ENCODE results near the gene IFITM1. TPM values are rescaled to one million over a fixed set of nuclear protein-coding genes. Genes with fewer than 3 reads are reported as not detected.

IFITM1 gene
- total RNA-seq, 1 experiment from 2014 or later, result 3.2 TPM

- no peak overlapping the region for H3K27ac Mint-ChIP-seq (ENCODE audit: unreplicated experiment)
- H3K4me3 Mint-ChIP-seq (ENCODE audit: unreplicated experiment), result no peak overlapping the region
- no peaks in the 10 kb centered on the region for H3K9me3 Mint-ChIP-seq (ENCODE audit: unreplicated experiment)
- CTCF ChIA-PET, result no interaction called here
- no peak for TF ChIP-seq CTCF (IDR thresholded peaks at IDR 0.05; ENCODE audit: insufficient read depth in 1 of 2, low read depth in 1 of 2, low read length in 1 of 2, severe bottlenecking in 1 of 2, unreplicated experiment in 1 of 2)
- DNase-seq, result no peak
- peaks cover 14% of the 10 kb centered on the region for H3K36me3 Mint-ChIP-seq (ENCODE audit: insufficient read depth, unreplicated experiment)
- Histone ChIP-seq H3K9me3 (peaks cover 10% of the 10 kb centered on the region; the same call in 1 of the 2 replicates), H3K4me3 (ENCODE audit: low read depth, low read length) (no peak overlapping the region), H3K27me3 (replicated peaks; ENCODE audit: control insufficient read depth, insufficient read depth, low read length) (no peaks in the 10 kb centered on the region), H3K4me1 (peaks cover 22% of the 10 kb centered on the region), H3K36me3 (ENCODE audit: control insufficient read depth, insufficient read depth, low read length) (no peaks in the 10 kb centered on the region)
- H3K27me3 Mint-ChIP-seq (ENCODE audit: insufficient read depth, unreplicated experiment), result no peaks in the 10 kb centered on the region
- intact Hi-C loops (cut with micrococcal nuclease; ENCODE audit: unreplicated experiment), result no loop called here
- peaks cover 24% of the 10 kb centered on the region for H3K4me1 Mint-ChIP-seq (ENCODE audit: low read depth, unreplicated experiment)
- BruUV-seq (replicated peaks), result no TSS peak
- POLR2A ChIA-PET, result interaction anchor here (1.0 kb wide), 1 partner anchor 26 kb away, joined by 3 read pairs; no protein-coding TSS in a partner anchor
Measured at GRCh38 chr11:330307-330693, 16.5 kb downstream of the IFITM1 start.

DNA sequence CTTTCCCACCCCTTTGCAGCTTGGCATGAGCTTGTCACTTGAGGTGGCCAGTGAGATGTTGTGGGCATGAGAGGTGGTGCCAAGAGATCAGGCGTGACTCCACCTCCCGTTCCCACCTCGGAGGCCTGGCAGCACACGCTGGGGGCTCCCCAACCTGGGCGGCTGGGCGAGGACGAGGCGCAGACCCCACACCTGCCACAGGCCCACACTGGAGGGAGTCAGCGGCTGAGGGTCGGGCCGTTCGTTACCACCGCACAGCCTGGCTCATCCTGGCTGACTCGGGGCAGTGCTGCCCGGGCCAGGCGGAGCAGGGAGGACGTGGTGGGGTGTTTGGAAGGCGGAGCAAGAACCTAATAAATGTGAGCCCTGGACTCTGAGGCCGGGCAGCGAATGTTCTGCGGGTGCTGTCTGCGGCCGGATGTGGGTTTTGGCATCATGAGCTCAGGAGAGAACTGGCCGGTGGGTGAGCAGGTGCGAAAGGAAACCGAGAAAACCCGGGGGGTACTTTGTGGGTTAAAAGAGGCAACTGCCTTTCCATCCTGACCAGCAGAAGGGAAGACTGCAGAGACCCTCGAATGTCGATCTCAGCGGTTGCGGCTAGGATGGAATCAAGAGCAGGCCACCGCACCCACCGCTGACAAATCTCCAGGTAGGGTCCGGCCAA is 17.0 kb downstream of the IFITM1 start:
- TF ChIP-seq CTCF (IDR thresholded peaks at IDR 0.05; ENCODE audit: insufficient read depth in 1 of 2, low read depth in 1 of 2, low read length in 1 of 2, severe bottlenecking in 1 of 2, unreplicated experiment in 1 of 2), result no peak
- peaks cover 24% of the 10 kb centered on the region for H3K4me1 Mint-ChIP-seq (ENCODE audit: low read depth, unreplicated experiment)

GRCh38 chr11:331358-332060 is 17.7 kb downstream of the IFITM1 start:
- peaks cover 29% of the 10 kb centered on the region for H3K4me1 Mint-ChIP-seq (ENCODE audit: low read depth, unreplicated experiment)
- H3K36me3 Mint-ChIP-seq (ENCODE audit: insufficient read depth, unreplicated experiment), result peaks cover 14% of the 10 kb centered on the region
- no peak overlapping the region for H3K27ac Mint-ChIP-seq (ENCODE audit: unreplicated experiment)
- intact Hi-C loops (cut with micrococcal nuclease; ENCODE audit: unreplicated experiment), result no loop called here
- DNase-seq, result no peak
- H3K4me3 Mint-ChIP-seq (ENCODE audit: unreplicated experiment), result no peak overlapping the region
- no peaks in the 10 kb centered on the region for H3K27me3 Mint-ChIP-seq (ENCODE audit: insufficient read depth, unreplicated experiment)
- no peaks in the 10 kb centered on the region for H3K9me3 Mint-ChIP-seq (ENCODE audit: unreplicated experiment)
- Histone ChIP-seq H3K36me3 (ENCODE audit: control insufficient read depth, insufficient read depth, low read length) (no peaks in the 10 kb centered on the region), H3K4me3 (ENCODE audit: low read depth, low read length) (no peak overlapping the region), H3K4me1 (peaks cover 34% of the 10 kb centered on the region), H3K9me3 (peaks cover 10% of the 10 kb centered on the region; the same call in 1 of the 2 replicates), H3K27me3 (replicated peaks; ENCODE audit: control insufficient read depth, insufficient read depth, low read length) (no peaks in the 10 kb centered on the region)
- ChIA-PET POLR2A (no interaction called here), CTCF (no interaction called here)
- BruUV-seq (replicated peaks), result no TSS peak
- TF ChIP-seq CTCF (IDR thresholded peaks at IDR 0.05; ENCODE audit: insufficient read depth in 1 of 2, low read depth in 1 of 2, low read length in 1 of 2, severe bottlenecking in 1 of 2, unreplicated experiment in 1 of 2), result no peak

More for the DNA sequence above, 17.0 kb downstream of the IFITM1 start:
- Mint-ChIP-seq H3K9me3 (ENCODE audit: unreplicated experiment) (no peaks in the 10 kb centered on the region), H3K36me3 (ENCODE audit: insufficient read depth, unreplicated experiment) (peaks cover 14% of the 10 kb centered on the region), H3K27ac (ENCODE audit: unreplicated experiment) (no peak overlapping the region), H3K4me3 (ENCODE audit: unreplicated experiment) (no peak overlapping the region), H3K27me3 (ENCODE audit: insufficient read depth, unreplicated experiment) (no peaks in the 10 kb centered on the region)
- no peak for DNase-seq
- no peaks in the 10 kb centered on the region for H3K36me3 ChIP-seq (ENCODE audit: control insufficient read depth, insufficient read depth, low read length)
- H3K4me3 ChIP-seq (ENCODE audit: low read depth, low read length), result no peak overlapping the region
- H3K4me1 ChIP-seq, result peaks cover 27% of the 10 kb centered on the region
- peaks cover 10% of the 10 kb centered on the region; the same call in 1 of the 2 replicates for H3K9me3 ChIP-seq
- no peaks in the 10 kb centered on the region for H3K27me3 ChIP-seq (replicated peaks; ENCODE audit: control insufficient read depth, insufficient read depth, low read length)
- BruUV-seq (replicated peaks), result no TSS peak
- intact Hi-C loops (cut with micrococcal nuclease; ENCODE audit: unreplicated experiment), result no loop called here
- CTCF ChIA-PET, result no interaction called here
- POLR2A ChIA-PET, result interaction anchor here (1.0 kb wide), 1 partner anchor 25 kb away, joined by 3 read pairs; no protein-coding TSS in a partner anchor

Measured in Caco-2 (cell line).